HEK293 (cell line): ENCODE data around the gene SCRN3.
"Not testable (repeated sequence)": the region's sequence is repeated elsewhere in the genome, so short reads cannot be mapped to it uniquely, and the experiment has no call there.

ENCODE experiments used
- CTCF ChIA-PET: fragments of 350-600 bp; formaldehyde crosslinking; extraction: SDS; loops from one replicate; lab custom pipeline; 2021; ENCODE audit warnings: antibody characterized with exemption; lab: Yijun Ruan, JAX
- POLR2A ChIA-PET: fragments of 300-600 bp; formaldehyde crosslinking; extraction: SDS; loops from one replicate; lab custom pipeline; 2020; ENCODE audit warnings: antibody characterized with exemption, inconsistent platforms; lab: Yijun Ruan, JAX
- H3K27ac ChIP-seq: fragments of 200-500 bp; sonication (Bioruptor generic); 2 replicates; pipeline ENCODE4 v1.5.1; 2014; ENCODE audit warnings: low read depth, low read length, control low read depth, inconsistent platforms; ENCODE audit errors: extremely low read depth
- H3K36me3 ChIP-seq, 2 experiments: fragments of 200-500 bp in 1 of 2; sonication (Bioruptor generic) in 1 of 2; 1 replicate in 1 of 2; 2 replicates in 1 of 2; pipeline ENCODE4 v1.5.1; 2014 to 2017; ENCODE audit warnings: inconsistent platforms in 2 of 2, low read length in 2 of 2; ENCODE audit not compliant: control insufficient read depth in 2 of 2, insufficient read depth in 1 of 2
- H3K4me1 ChIP-seq: fragments of 200-500 bp; sonication (Bioruptor generic); 2 replicates; pipeline ENCODE4 v1.5.1; 2014; ENCODE audit warnings: mild to moderate bottlenecking, low read length, inconsistent platforms; ENCODE audit not compliant: control insufficient read depth, insufficient read depth
- H3K4me3 ChIP-seq: 2 replicates; pipeline ENCODE4 v1.5.1; 2011; ENCODE audit warnings: low read depth, mild to moderate bottlenecking, control low read depth, low read length, moderate library complexity
- H3K9me3 ChIP-seq: fragments of 200-500 bp; sonication (Bioruptor generic); 2 replicates; pipeline ENCODE4 v1.5.1; 2014; ENCODE audit warnings: low read depth, low read length, inconsistent platforms; ENCODE audit not compliant: control insufficient read depth, insufficient read depth
- MZF1 ChIP-seq: fragments of 450-650 bp; formaldehyde crosslinking; IDR thresholded peaks from 2 replicates; pipeline ENCODE4 v1.5.1; 2017; ENCODE audit warnings: missing biosample characterization, missing genetic modification characterization, borderline replicate concordance
- RBAK ChIP-seq: fragments of 450-650 bp; formaldehyde crosslinking; IDR thresholded peaks from 2 replicates; pipeline ENCODE4 v1.5.1; 2016; ENCODE audit warnings: missing biosample characterization, missing genetic modification characterization
- SALL2 ChIP-seq: fragments of 450-650 bp; formaldehyde crosslinking; IDR thresholded peaks from 2 replicates; pipeline ENCODE4 v1.5.0; 2017; ENCODE audit warnings: missing biosample characterization, mild to moderate bottlenecking, missing genetic modification characterization, borderline replicate concordance
- SCRT2 ChIP-seq: fragments of 450-650 bp; formaldehyde crosslinking; IDR thresholded peaks from 2 replicates; pipeline ENCODE4 v1.5.1; 2016; ENCODE audit warnings: missing biosample characterization, missing genetic modification characterization
- YY1 ChIP-seq: fragments of 450-650 bp; formaldehyde crosslinking; IDR thresholded peaks from 2 replicates; pipeline ENCODE4 v1.5.1; 2018; ENCODE audit warnings: missing biosample characterization, missing genetic modification characterization
- ZNF140 ChIP-seq: fragments of 450-650 bp; formaldehyde crosslinking; IDR thresholded peaks from 2 replicates; pipeline ENCODE4 v1.5.1; 2016; ENCODE audit warnings: missing biosample characterization, missing genetic modification characterization
- ZNF274 ChIP-seq, 2 experiments: fragments of 200-500 bp in 1 of 2; fragments of 450-650 bp in 1 of 2; sonication (Bioruptor generic) in 1 of 2; formaldehyde crosslinking in 1 of 2; IDR thresholded peaks; 2 replicates each; pipeline versions ENCODE4 v1.5.1 to v1.6.1; 2014 to 2016; ENCODE audit warnings: borderline replicate concordance in 1 of 2, inconsistent platforms in 1 of 2, low read length in 1 of 2, missing biosample characterization in 1 of 2, missing genetic modification characterization in 1 of 2
- ZNF335 ChIP-seq: fragments of 450-650 bp; formaldehyde crosslinking; conservative IDR thresholded peaks from 2 replicates; pipeline ENCODE4 v1.5.1; 2016; ENCODE audit warnings: missing biosample characterization, missing genetic modification characterization
- ZNF341 ChIP-seq: fragments of 450-650 bp; formaldehyde crosslinking; IDR thresholded peaks from 2 replicates; pipeline ENCODE4; 2016; ENCODE audit warnings: low read depth, missing biosample characterization, missing genetic modification characterization
- ZNF416 ChIP-seq: fragments of 450-650 bp; formaldehyde crosslinking; IDR thresholded peaks from 2 replicates; pipeline ENCODE4 v1.5.1; 2016; ENCODE audit warnings: missing biosample characterization, missing genetic modification characterization
- ZNF426 ChIP-seq: fragments of 450-650 bp; formaldehyde crosslinking; IDR thresholded peaks from 2 replicates; pipeline ENCODE4 v1.5.1; 2017; ENCODE audit warnings: missing biosample characterization, missing genetic modification characterization, mild to moderate bottlenecking, inconsistent platforms, moderate library complexity
- ZNF510 ChIP-seq: fragments of 450-650 bp; formaldehyde crosslinking; IDR thresholded peaks from 2 replicates; pipeline ENCODE4 v1.5.1; 2018; ENCODE audit warnings: mild to moderate bottlenecking, missing genetic modification characterization, missing biosample characterization; ENCODE audit not compliant: insufficient replicate concordance
- ZNF585B ChIP-seq: fragments of 450-650 bp; formaldehyde crosslinking; IDR thresholded peaks from 2 replicates; pipeline ENCODE4 v1.5.1; 2016; ENCODE audit warnings: missing biosample characterization, missing genetic modification characterization
- ZNF629 ChIP-seq: fragments of 450-650 bp; formaldehyde crosslinking; IDR thresholded peaks from 2 replicates; pipeline ENCODE4 v1.5.1; 2017; ENCODE audit warnings: missing biosample characterization, missing genetic modification characterization
- ZNF677 ChIP-seq: fragments of 450-650 bp; IDR thresholded peaks from 2 replicates; pipeline ENCODE4 v1.5.0; 2018; ENCODE audit warnings: missing biosample characterization, mild to moderate bottlenecking, missing genetic modification characterization, moderate library complexity
- ZNF704 ChIP-seq: fragments of 450-650 bp; formaldehyde crosslinking; IDR thresholded peaks from 2 replicates; pipeline ENCODE4 v1.5.1; 2016; ENCODE audit warnings: missing biosample characterization, missing genetic modification characterization
- ZNF707 ChIP-seq: fragments of 450-650 bp; formaldehyde crosslinking; IDR thresholded peaks from 2 replicates; pipeline ENCODE4 v1.5.1; 2016; ENCODE audit warnings: missing biosample characterization, missing genetic modification characterization
- ZNF768 ChIP-seq: fragments of 450-650 bp; formaldehyde crosslinking; IDR thresholded peaks from 2 replicates; pipeline ENCODE4 v1.5.1; 2018; ENCODE audit warnings: missing biosample characterization, mild to moderate bottlenecking, missing genetic modification characterization
- ZXDB ChIP-seq: fragments of 450-650 bp; formaldehyde crosslinking; IDR thresholded peaks from 2 replicates; pipeline ENCODE4 v1.5.1; 2016; ENCODE audit warnings: missing biosample characterization, missing genetic modification characterization
- TF ChIP-seq, protein P1 (sequence below): fragments of 450-650 bp; formaldehyde crosslinking; IDR thresholded peaks from 2 replicates; pipeline ENCODE4 v1.5.1; 2017; ENCODE audit warnings: missing biosample characterization, missing genetic modification characterization
- TF ChIP-seq, protein P2 (sequence below): fragments of 450-650 bp; formaldehyde crosslinking; IDR thresholded peaks from 2 replicates; pipeline ENCODE4 v1.5.1; 2016; ENCODE audit warnings: missing biosample characterization, missing genetic modification characterization

Gene SCRN3

DNA sequence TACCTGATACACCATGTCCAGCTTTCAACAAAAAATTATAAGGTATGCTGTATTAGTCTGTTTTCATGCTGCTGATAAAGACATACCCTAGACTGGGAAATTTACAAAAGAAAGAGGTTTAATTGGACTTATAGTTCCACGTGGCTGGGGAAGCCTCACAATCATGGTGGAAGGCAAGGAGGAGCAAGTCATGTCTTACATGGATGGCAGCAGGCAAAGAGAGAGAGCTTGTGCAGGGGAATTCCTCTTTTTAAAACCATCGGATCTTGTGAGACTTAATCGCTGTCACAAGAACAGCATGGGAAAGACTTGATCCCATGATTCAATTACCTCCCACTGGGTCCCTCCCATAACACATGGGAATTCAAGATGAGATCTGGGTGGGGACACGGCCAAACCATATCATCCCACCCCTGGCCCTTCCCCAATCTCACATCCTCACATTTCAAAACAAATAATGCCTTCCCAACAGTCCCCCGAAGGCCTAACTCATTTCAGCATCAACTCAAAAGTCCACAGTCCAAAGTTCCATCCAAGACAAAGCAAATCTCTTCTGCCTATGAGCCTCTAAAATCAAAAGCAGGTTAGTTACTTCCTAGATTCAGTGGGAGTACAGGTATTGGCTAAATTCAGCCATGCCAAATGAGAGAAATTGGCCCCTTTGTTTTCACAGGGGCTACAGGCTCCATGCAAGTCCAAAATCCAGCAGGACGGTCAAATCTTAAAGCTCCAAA, 31.9 kb upstream of the SCRN3 start:
- CTCF ChIA-PET = interaction anchor here (1.1 kb wide), 1 partner anchor 14 kb away, joined by 4 read pairs; no protein-coding TSS in a partner anchor
- H3K9me3 ChIP-seq, H3K4me1 ChIP-seq, H3K4me3 ChIP-seq, H3K27ac ChIP-seq, POLR2A ChIA-PET: not testable (repeated sequence)
- peaks cover 0 to 29% of the 10 kb centered on the region in 2 experiments; a peak in 2 of 3 replicates for H3K36me3 ChIP-seq

- TF ChIP-seq YY1 (tag by site-specific recombination) = no peak
- TF ChIP-seq ZNF585B (tag by site-specific recombination) = peak; percentile 91
- Histone ChIP-seq H3K27ac (no peak overlapping the region), H3K36me3 (peaks cover 0 to 36% of the 10 kb centered on the region in 2 experiments; a peak in 1 of 3 replicates), H3K9me3 (no peaks in the 10 kb centered on the region), H3K4me1 (no peaks in the 10 kb centered on the region), H3K4me3 (no peak overlapping the region)
- POLR2A ChIA-PET = no interaction called here
- CTCF ChIA-PET = no interaction called here
Observed at GRCh38 chr2:174364628-174365027, 30.9 kb upstream of the SCRN3 start.

- TF ChIP-seq ZNF274 (IDR thresholded peaks at IDR 0.05; ENCODE audit: low read length) = no peak
- TF ChIP-seq ZNF274 (tag by site-specific recombination; IDR thresholded peaks at IDR 0.05; ENCODE audit: borderline replicate concordance) = no peak
- no peak for TF ChIP-seq ZNF677 (tag by site-specific recombination)
- TF ChIP-seq ZNF335 (tag by site-specific recombination) = no peak
- TF ChIP-seq SCRT2 (tag by site-specific recombination) = no peak
- no peak for TF ChIP-seq ZNF426
- TF ChIP-seq ZNF341 = no peak
- TF ChIP-seq ZNF416 (tag by site-specific recombination) = no peak
- no peak for TF ChIP-seq ZNF768 (tag by site-specific recombination)
- no peak for TF ChIP-seq ZNF707 (tag by site-specific recombination)
- no peak for TF ChIP-seq ZXDB (tag by site-specific recombination)
- no peak for TF ChIP-seq ZNF510 (tag by site-specific recombination)
- TF ChIP-seq ZNF704 = no peak
- TF ChIP-seq, protein P1, sequence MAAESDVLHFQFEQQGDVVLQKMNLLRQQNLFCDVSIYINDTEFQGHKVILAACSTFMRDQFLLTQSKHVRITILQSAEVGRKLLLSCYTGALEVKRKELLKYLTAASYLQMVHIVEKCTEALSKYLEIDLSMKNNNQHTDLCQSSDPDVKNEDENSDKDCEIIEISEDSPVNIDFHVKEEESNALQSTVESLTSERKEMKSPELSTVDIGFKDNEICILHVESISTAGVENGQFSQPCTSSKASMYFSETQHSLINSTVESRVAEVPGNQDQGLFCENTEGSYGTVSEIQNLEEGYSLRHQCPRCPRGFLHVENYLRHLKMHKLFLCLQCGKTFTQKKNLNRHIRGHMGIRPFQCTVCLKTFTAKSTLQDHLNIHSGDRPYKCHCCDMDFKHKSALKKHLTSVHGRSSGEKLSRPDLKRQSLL = no peak
- no peak for TF ChIP-seq ZNF140
- no peak for TF ChIP-seq SALL2 (tag by site-specific recombination)
- TF ChIP-seq, protein P2, sequence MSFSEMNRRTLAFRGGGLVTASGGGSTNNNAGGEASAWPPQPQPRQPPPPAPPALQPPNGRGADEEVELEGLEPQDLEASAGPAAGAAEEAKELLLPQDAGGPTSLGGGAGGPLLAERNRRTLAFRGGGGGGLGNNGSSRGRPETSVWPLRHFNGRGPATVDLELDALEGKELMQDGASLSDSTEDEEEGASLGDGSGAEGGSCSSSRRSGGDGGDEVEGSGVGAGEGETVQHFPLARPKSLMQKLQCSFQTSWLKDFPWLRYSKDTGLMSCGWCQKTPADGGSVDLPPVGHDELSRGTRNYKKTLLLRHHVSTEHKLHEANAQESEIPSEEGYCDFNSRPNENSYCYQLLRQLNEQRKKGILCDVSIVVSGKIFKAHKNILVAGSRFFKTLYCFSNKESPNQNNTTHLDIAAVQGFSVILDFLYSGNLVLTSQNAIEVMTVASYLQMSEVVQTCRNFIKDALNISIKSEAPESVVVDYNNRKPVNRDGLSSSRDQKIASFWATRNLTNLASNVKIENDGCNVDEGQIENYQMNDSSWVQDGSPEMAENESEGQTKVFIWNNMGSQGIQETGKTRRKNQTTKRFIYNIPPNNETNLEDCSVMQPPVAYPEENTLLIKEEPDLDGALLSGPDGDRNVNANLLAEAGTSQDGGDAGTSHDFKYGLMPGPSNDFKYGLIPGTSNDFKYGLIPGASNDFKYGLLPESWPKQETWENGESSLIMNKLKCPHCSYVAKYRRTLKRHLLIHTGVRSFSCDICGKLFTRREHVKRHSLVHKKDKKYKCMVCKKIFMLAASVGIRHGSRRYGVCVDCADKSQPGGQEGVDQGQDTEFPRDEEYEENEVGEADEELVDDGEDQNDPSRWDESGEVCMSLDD (tag by site-specific recombination) = no peak
- no peak for TF ChIP-seq MZF1
- TF ChIP-seq RBAK (tag by site-specific recombination) = no peak
- no peak for TF ChIP-seq ZNF629
- TF ChIP-seq, all 188 proteins: peak for 0
- Histone ChIP-seq H3K27ac (no peak overlapping the region), H3K9me3 (no peaks in the 10 kb centered on the region), H3K36me3 (peaks cover 0 to 42% of the 10 kb centered on the region in 2 experiments; a peak in 1 of 3 replicates), H3K4me3 (no peak overlapping the region), H3K4me1 (no peaks in the 10 kb centered on the region)
- ChIA-PET POLR2A (no interaction called here), CTCF (interaction anchor here (0.7 kb wide), 1 partner anchor 1116 kb away, joined by 3 read pairs; no protein-coding TSS in a partner anchor)
Observed at GRCh38 chr2:174365571-174365970, 30.0 kb upstream of the SCRN3 start.
